ENCODE results near the gene COPRS. TPM values are rescaled to one million over a fixed set of nuclear protein-coding genes. Genes with fewer than 3 reads are reported as not detected.

COPRS gene
- total RNA-seq, 1 experiment from 2014 or later = 52.4 TPM

DNA sequence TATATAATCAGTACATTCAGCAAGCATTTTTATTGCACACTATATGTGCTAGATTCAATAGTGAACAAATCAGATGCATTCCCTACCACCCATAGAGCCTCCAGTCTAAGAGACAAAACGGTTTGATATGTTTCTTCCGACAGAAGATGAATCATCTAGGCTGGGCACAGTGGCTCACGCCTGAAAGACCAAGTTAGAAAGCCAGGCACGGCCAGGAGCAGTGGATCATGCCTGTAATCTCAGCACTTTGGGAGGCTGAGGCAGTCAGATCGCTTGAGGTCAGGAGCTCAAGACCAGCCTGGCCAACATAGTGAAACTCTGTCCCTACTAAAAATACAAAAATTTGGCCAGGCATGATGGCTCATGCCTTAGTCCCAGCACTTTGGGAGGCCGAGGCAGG lies 18.3 kb upstream of the COPRS start:
- no peak overlapping the region for H3K4me3 ChIP-seq (replicated peaks in 1 of 2; ENCODE audit: low read depth in 1 of 2, low read length in 2 of 2)
- H4K20me1 ChIP-seq (ENCODE audit: insufficient read depth) = no peaks in the 10 kb centered on the region
- no peak overlapping the region for H3K27ac ChIP-seq (ENCODE audit: low read depth, low read length)
- ATAC-seq (no peak), DNase-seq (ENCODE audit: low read depth, low spot score) (no peak)
- H3K9me3 ChIP-seq (ENCODE audit: control insufficient read depth in 1 of 2, insufficient read depth in 1 of 2, low read depth in 1 of 2, low read length in 2 of 2) = no peaks in the 10 kb centered on the region
- H3K36me3 ChIP-seq (ENCODE audit: control insufficient read depth in 1 of 2, insufficient read depth in 2 of 2, low read length in 2 of 2) = peaks cover 31 to 46% of the 10 kb centered on the region in 2 experiments
- intact Hi-C loops (cut with micrococcal nuclease) = loop anchor here (10.0 kb wide), 1 partner anchor 57 kb away; the partner anchor contains the start of gene SUZ12
- RAD21 ChIA-PET (ENCODE audit: low non-redundant PET in 1 of 2, low total read pairs in 2 of 2, uncharacterized antibody in 2 of 2, unreplicated experiment in 2 of 2) = no interaction called here
- H3K4me1 ChIP-seq (ENCODE audit: control insufficient read depth in 1 of 2, insufficient read depth in 2 of 2, low read length in 2 of 2) = no peaks in the 10 kb centered on the region
- POLR2A ChIA-PET = no interaction called here
- H3K27me3 ChIP-seq (ENCODE audit: insufficient read depth, low read length) = no peaks in the 10 kb centered on the region
- no peak overlapping the region for H2AFZ ChIP-seq (ENCODE audit: low read depth, low read length, poor library complexity, severe bottlenecking)
- TF ChIP-seq SP1 (IDR thresholded peaks at IDR 0.05; ENCODE audit: low read depth) (no peak), RAD21 (IDR thresholded peaks at IDR 0.05; ENCODE audit: low read depth) (no peak), CTCF (IDR thresholded peaks at IDR 0.05 in 2 of 3, conservative IDR thresholded peaks at IDR 0.05 in 1 of 3; ENCODE audit: borderline replicate concordance in 1 of 3, insufficient read depth in 1 of 3, low read depth in 2 of 3, low read length in 2 of 3) (no peak), CEBPB (IDR thresholded peaks at IDR 0.05; ENCODE audit: low read depth) (no peak), EZH2phosphoT487 (IDR thresholded peaks at IDR 0.05; ENCODE audit: borderline replicate concordance) (no peak), POLR2A (IDR thresholded peaks at IDR 0.05; ENCODE audit: borderline replicate concordance, extremely low read depth, insufficient read depth, insufficient read length) (no peak)
- CTCF ChIA-PET = no interaction called here
- H3K4me2 ChIP-seq (ENCODE audit: low read length) = no peak overlapping the region
- no peaks in the 10 kb centered on the region for H3K9me2 ChIP-seq (ENCODE audit: insufficient read depth)
- BruUV-seq (replicated peaks) = no TSS peak
- H3K9ac ChIP-seq (ENCODE audit: low read length) = no peak overlapping the region
- H3K79me2 ChIP-seq (ENCODE audit: insufficient read depth, low read length) = no peaks in the 10 kb centered on the region

DNA sequence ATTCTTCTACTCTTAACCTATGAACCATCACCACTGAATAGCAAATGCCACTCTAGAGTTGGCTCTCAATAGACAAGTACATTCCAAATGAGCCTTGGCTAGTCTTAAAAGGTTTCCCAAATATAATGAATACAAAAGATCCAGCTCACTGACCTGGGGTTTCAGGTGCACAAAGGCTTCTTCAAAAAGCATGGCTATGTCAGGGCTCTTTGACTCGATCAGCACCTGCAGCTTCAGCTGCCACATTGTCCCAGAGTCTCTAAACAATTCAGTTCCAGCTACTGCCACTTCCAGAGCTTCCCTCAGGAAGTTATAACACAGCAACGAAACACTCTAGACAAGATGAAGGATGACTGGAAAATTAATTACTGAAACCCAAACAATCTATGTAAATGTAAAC lies 16.0 kb upstream of the COPRS start:
- Histone ChIP-seq H3K4me2 (ENCODE audit: low read length) (no peak overlapping the region), H3K4me3 (replicated peaks in 1 of 2; ENCODE audit: low read depth in 1 of 2, low read length in 2 of 2) (no peak overlapping the region), H4K20me1 (ENCODE audit: insufficient read depth) (no peaks in the 10 kb centered on the region), H3K9ac (ENCODE audit: low read length) (no peak overlapping the region), H3K27ac (ENCODE audit: low read depth, low read length) (no peak overlapping the region), H3K9me2 (ENCODE audit: insufficient read depth) (no peaks in the 10 kb centered on the region), H3K36me3 (ENCODE audit: control insufficient read depth in 1 of 2, insufficient read depth in 2 of 2, low read length in 2 of 2) (peaks cover 39 to 52% of the 10 kb centered on the region in 2 experiments), H2AFZ (ENCODE audit: low read depth, low read length, poor library complexity, severe bottlenecking) (no peak overlapping the region), H3K4me1 (ENCODE audit: control insufficient read depth in 1 of 2, insufficient read depth in 2 of 2, low read length in 2 of 2) (no peaks in the 10 kb centered on the region), H3K9me3 (ENCODE audit: control insufficient read depth in 1 of 2, insufficient read depth in 1 of 2, low read depth in 1 of 2, low read length in 2 of 2) (no peaks in the 10 kb centered on the region), H3K27me3 (ENCODE audit: insufficient read depth, low read length) (no peaks in the 10 kb centered on the region), H3K79me2 (ENCODE audit: insufficient read depth, low read length) (no peaks in the 10 kb centered on the region)
- CTCF ChIA-PET = no interaction called here
- no TSS peak for BruUV-seq (replicated peaks)
- no peak for ATAC-seq
- POLR2A ChIA-PET = no interaction called here
- DNase-seq (ENCODE audit: low read depth, low spot score) = no peak
- intact Hi-C loops (cut with micrococcal nuclease) = loop anchor here (10.0 kb wide), 1 partner anchor 60 kb away; the partner anchor contains the start of gene SUZ12
- RAD21 ChIA-PET (ENCODE audit: low non-redundant PET in 1 of 2, low total read pairs in 2 of 2, uncharacterized antibody in 2 of 2, unreplicated experiment in 2 of 2) = no interaction called here
- no peak for TF ChIP-seq EGR1 (IDR thresholded peaks at IDR 0.05; ENCODE audit: low read depth)
- TF ChIP-seq YY1 (IDR thresholded peaks at IDR 0.05; ENCODE audit: extremely low read depth, insufficient replicate concordance, low read depth, low read length) = no peak
- TF ChIP-seq CEBPB (IDR thresholded peaks at IDR 0.05; ENCODE audit: low read depth) = no peak
- no peak for TF ChIP-seq FOSL1 (IDR thresholded peaks at IDR 0.05; ENCODE audit: low read depth)
- TF ChIP-seq EZH2 (IDR thresholded peaks at IDR 0.05) = no peak
- no peak for TF ChIP-seq JUND (IDR thresholded peaks at IDR 0.05)
- TF ChIP-seq ATF3 (IDR thresholded peaks at IDR 0.05) = no peak
- TF ChIP-seq SIN3A (IDR thresholded peaks at IDR 0.05; ENCODE audit: low read depth) = no peak
- TF ChIP-seq POLR2AphosphoS5 (IDR thresholded peaks at IDR 0.05; ENCODE audit: low read depth, low read length) = no peak
- TF ChIP-seq MAX (IDR thresholded peaks at IDR 0.05) = no peak
- TF ChIP-seq SP1 (IDR thresholded peaks at IDR 0.05; ENCODE audit: low read depth) = no peak
- TF ChIP-seq ZFX (IDR thresholded peaks at IDR 0.05) = no peak
- no peak for TF ChIP-seq REST (IDR thresholded peaks at IDR 0.05; ENCODE audit: low read depth)
